NCI-H2196 (cell line): ENCODE results near the gene BBOF1.

Experiments used
- DNase-seq: peaks from one replicate; lab custom pipeline; 2025; ENCODE audit not compliant: unreplicated experiment; lab: John Stamatoyannopoulos, UW

Gene BBOF1

GRCh38 chr14:74085828-74086227 is 66.7 kb downstream of the BBOF1 start:
- no peak for DNase-seq

GRCh38 chr14:74089251-74090020 is 70.3 kb downstream of the BBOF1 start:
- no peak for DNase-seq

- no peak for DNase-seq
These were observed 86.2 kb downstream of the BBOF1 start for GRCh38 chr14:74105381-74105780.

GRCh38 chr14:74109369-74109768 is 90.2 kb downstream of the BBOF1 start:
- DNase-seq = no peak

GRCh38 chr14:74111395-74112216 is 92.5 kb downstream of the BBOF1 start:
- peak; percentile 64 for DNase-seq
